ENCODE measurements around the gene TMED6.

The TMED6 gene

GRCh38 chr16:69368866-69369265 lies 17.3 kb upstream of the TMED6 start:
- Histone ChIP-seq H3K4me3 (ENCODE audit: low read length) (no peak overlapping the region), H3K36me3 (replicated peaks; ENCODE audit: low read depth, low read length) (peaks cover 69% of the 10 kb centered on the region)

GRCh38 chr16:69367980-69368379 lies 16.4 kb upstream of the TMED6 start:
- Histone ChIP-seq H3K4me3 (ENCODE audit: low read length) (no peak overlapping the region), H3K36me3 (replicated peaks; ENCODE audit: low read depth, low read length) (peaks cover 71% of the 10 kb centered on the region), H3K9ac (ENCODE audit: low read length) (no peak overlapping the region), H3K27ac (ENCODE audit: low read length) (no peak overlapping the region), H3K27me3 (ENCODE audit: low read depth, low read length) (no peaks in the 10 kb centered on the region), H4K20me1 (ENCODE audit: insufficient read depth, low read length) (no peaks in the 10 kb centered on the region), H2AFZ (ENCODE audit: low read depth, low read length) (no peak overlapping the region), H3K4me1 (ENCODE audit: low read length) (no peaks in the 10 kb centered on the region), H3K79me2 (ENCODE audit: low read length) (no peaks in the 10 kb centered on the region), H3K4me2 (ENCODE audit: low read length) (no peak overlapping the region), H3K9me3 (ENCODE audit: insufficient read depth, low read length) (no peaks in the 10 kb centered on the region)
- no peak for TF ChIP-seq EZH2phosphoT487 (IDR thresholded peaks at IDR 0.05; ENCODE audit: low read depth)
- TF ChIP-seq, protein P1, sequence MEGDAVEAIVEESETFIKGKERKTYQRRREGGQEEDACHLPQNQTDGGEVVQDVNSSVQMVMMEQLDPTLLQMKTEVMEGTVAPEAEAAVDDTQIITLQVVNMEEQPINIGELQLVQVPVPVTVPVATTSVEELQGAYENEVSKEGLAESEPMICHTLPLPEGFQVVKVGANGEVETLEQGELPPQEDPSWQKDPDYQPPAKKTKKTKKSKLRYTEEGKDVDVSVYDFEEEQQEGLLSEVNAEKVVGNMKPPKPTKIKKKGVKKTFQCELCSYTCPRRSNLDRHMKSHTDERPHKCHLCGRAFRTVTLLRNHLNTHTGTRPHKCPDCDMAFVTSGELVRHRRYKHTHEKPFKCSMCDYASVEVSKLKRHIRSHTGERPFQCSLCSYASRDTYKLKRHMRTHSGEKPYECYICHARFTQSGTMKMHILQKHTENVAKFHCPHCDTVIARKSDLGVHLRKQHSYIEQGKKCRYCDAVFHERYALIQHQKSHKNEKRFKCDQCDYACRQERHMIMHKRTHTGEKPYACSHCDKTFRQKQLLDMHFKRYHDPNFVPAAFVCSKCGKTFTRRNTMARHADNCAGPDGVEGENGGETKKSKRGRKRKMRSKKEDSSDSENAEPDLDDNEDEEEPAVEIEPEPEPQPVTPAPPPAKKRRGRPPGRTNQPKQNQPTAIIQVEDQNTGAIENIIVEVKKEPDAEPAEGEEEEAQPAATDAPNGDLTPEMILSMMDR (IDR thresholded peaks at IDR 0.05; ENCODE audit: low read depth, low read length), result no peak

More at GRCh38 chr16:69368866-69369265, 17.3 kb upstream of the TMED6 start:
- Histone ChIP-seq H3K9ac (ENCODE audit: low read length) (no peak overlapping the region), H3K79me2 (ENCODE audit: low read length) (peaks cover 5% of the 10 kb centered on the region; the same call in 1 of the 2 replicates), H2AFZ (ENCODE audit: low read depth, low read length) (no peak overlapping the region), H4K20me1 (ENCODE audit: insufficient read depth, low read length) (no peaks in the 10 kb centered on the region), H3K9me3 (ENCODE audit: insufficient read depth, low read length) (no peaks in the 10 kb centered on the region), H3K27ac (ENCODE audit: low read length) (no peak overlapping the region), H3K4me2 (ENCODE audit: low read length) (no peak overlapping the region), H3K4me1 (ENCODE audit: low read length) (no peaks in the 10 kb centered on the region), H3K27me3 (ENCODE audit: low read depth, low read length) (no peaks in the 10 kb centered on the region)
- TF ChIP-seq, protein P1 (IDR thresholded peaks at IDR 0.05; ENCODE audit: low read depth, low read length), result no peak
- TF ChIP-seq EZH2phosphoT487 (IDR thresholded peaks at IDR 0.05; ENCODE audit: low read depth), result no peak

GRCh38 chr16:69366431-69366830 lies 14.8 kb upstream of the TMED6 start:
- Histone ChIP-seq H3K79me2 (ENCODE audit: low read length) (no peaks in the 10 kb centered on the region), H2AFZ (ENCODE audit: low read depth, low read length) (no peak overlapping the region), H4K20me1 (ENCODE audit: insufficient read depth, low read length) (no peaks in the 10 kb centered on the region), H3K4me2 (ENCODE audit: low read length) (no peak overlapping the region), H3K27me3 (ENCODE audit: low read depth, low read length) (no peaks in the 10 kb centered on the region), H3K9me3 (ENCODE audit: insufficient read depth, low read length) (no peaks in the 10 kb centered on the region), H3K4me1 (ENCODE audit: low read length) (no peaks in the 10 kb centered on the region), H3K27ac (ENCODE audit: low read length) (no peak overlapping the region), H3K9ac (ENCODE audit: low read length) (no peak overlapping the region), H3K36me3 (replicated peaks; ENCODE audit: low read depth, low read length) (peaks cover 67% of the 10 kb centered on the region), H3K4me3 (ENCODE audit: low read length) (no peak overlapping the region)
- no peak for TF ChIP-seq EZH2phosphoT487 (IDR thresholded peaks at IDR 0.05; ENCODE audit: low read depth)
- TF ChIP-seq, protein P1 (IDR thresholded peaks at IDR 0.05; ENCODE audit: low read depth, low read length), result no peak

- TF ChIP-seq, protein P1 (IDR thresholded peaks at IDR 0.05; ENCODE audit: low read depth, low read length), result no peak
- no peak for TF ChIP-seq EZH2phosphoT487 (IDR thresholded peaks at IDR 0.05; ENCODE audit: low read depth)
- Histone ChIP-seq H3K36me3 (replicated peaks; ENCODE audit: low read depth, low read length) (peaks cover 67% of the 10 kb centered on the region), H4K20me1 (ENCODE audit: insufficient read depth, low read length) (no peaks in the 10 kb centered on the region), H2AFZ (ENCODE audit: low read depth, low read length) (no peak overlapping the region), H3K27ac (ENCODE audit: low read length) (no peak overlapping the region), H3K9me3 (ENCODE audit: insufficient read depth, low read length) (no peaks in the 10 kb centered on the region), H3K79me2 (ENCODE audit: low read length) (no peaks in the 10 kb centered on the region), H3K4me3 (ENCODE audit: low read length) (no peak overlapping the region), H3K27me3 (ENCODE audit: low read depth, low read length) (no peaks in the 10 kb centered on the region), H3K9ac (ENCODE audit: low read length) (no peak overlapping the region), H3K4me2 (ENCODE audit: low read length) (no peak overlapping the region), H3K4me1 (ENCODE audit: low read length) (no peaks in the 10 kb centered on the region)
These were observed 14.3 kb upstream of the TMED6 start for GRCh38 chr16:69365901-69366300.

Data from OCI-LY3 (cell line).